GM18511 (cell line): ENCODE measurements around the gene C20orf173.

ENCODE experiments used
- ATAC-seq: cut with Tn5 transposase; IDR thresholded peaks from one replicate; pipeline ENCODE4 v1.9.1; 2021; ENCODE audit warnings: mild to moderate bottlenecking, moderate library complexity; ENCODE audit not compliant: unreplicated experiment

C20orf173 gene

DNA sequence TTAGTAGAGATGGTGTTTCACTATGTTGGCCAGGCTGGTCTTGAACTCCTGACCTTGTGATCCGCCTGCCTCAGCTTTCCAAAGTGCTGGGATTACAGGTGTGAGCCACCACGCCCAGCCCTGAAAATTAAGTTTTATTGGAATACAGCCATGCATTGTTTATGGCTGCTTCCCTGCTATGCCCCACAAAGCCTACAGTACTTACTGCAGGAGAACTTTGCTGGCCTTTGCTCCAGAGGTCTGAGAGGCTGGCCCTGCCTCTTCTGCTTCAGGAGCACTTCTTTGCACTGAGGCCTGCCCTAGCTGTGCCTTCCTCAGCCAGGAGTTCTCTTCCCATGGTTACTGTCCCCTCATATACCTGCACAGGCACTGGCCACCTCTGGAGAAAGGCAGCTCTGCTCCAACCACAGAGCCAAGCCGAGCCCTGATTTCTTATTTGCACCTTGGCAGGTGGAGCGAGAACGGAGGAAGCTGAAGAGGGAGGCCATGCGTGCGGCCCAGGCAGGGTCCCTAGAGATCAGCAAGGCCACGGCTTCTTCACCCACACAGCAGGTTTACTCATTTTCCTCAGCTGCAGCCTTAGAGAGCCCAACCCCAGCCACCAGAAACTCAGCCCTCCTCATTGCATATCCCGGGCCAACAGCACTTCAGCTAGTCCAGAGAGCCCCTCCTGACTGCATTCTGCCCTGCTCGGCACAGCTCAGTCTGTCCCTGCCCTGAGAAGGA, 20.8 kb downstream of the C20orf173 start:
- no peak for ATAC-seq

DNA sequence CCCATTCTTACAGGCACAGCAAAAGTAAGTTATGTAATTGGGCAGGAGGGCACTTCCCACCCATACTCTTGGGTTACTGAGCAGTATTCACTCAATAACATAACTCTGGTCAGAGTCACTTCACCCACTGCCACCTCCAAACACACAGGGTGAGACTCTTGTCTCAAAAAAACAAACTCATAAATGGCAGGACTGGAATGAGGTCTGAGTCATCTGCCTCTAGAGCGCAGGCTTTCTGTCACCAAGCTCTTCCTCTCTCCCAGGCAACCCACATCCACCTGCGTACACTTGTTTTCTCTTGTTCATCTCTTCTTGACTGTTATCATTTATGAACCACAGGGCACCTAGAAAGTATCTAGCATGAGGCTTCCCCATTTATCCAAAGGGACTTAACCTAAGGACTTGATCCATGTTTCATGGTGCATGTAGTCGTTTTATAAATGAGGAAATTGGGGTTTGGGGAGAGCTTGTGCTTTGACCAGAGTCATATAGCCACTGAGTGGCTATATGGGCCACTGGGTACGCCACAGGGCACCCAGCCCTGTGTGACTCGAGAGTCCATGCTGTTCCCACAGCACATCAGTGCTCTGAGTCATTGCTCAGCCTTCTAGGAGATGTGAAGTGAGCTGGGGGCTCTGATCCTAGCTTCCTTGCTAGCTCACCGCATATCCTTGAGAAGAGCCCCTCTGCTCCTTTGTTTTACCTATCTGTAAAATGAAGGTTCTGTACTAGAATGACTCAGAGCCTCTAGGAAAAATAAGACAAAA, 22.4 kb downstream of the C20orf173 start:
- no peak for ATAC-seq

DNA sequence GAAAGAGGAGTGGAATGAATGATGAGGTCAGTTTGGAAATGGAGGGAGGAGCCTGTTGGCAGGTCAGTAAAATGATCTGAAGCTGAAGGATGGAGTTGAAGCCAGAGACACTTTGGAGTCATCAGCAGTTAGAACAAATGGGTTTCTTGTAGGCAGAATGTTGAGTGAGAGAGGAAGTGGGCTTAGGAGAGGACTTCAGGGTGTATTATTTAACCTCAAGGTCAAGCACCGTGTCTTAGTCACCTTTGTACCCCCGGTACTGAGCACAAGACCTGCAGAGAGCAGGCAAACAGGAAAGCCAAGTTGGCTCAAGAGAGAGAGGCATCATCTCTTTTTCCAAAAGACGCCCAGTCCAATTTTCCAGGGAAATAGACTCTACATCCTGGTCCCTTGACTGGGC, 23.3 kb downstream of the C20orf173 start:
- ATAC-seq, result no peak

DNA sequence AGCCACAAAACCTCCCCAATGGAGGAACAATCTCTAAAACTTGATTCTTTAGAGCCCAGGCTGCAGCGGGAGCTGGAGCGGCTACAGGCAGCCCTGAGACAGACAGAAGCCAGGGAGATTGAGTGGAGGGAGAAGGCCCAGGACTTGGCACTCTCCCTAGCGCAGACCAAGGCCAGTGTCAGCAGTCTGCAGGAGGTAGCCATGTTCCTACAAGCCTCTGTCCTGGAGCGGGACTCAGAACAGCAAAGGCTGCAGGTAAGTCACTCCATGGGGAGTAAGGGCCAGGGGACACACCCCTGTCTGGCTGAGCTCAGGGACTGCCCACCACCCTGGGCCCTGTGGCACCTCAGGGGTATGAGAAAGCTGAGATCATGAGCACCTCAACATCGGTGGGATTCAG, 24.7 kb downstream of the C20orf173 start:
- ATAC-seq, result no peak

DNA sequence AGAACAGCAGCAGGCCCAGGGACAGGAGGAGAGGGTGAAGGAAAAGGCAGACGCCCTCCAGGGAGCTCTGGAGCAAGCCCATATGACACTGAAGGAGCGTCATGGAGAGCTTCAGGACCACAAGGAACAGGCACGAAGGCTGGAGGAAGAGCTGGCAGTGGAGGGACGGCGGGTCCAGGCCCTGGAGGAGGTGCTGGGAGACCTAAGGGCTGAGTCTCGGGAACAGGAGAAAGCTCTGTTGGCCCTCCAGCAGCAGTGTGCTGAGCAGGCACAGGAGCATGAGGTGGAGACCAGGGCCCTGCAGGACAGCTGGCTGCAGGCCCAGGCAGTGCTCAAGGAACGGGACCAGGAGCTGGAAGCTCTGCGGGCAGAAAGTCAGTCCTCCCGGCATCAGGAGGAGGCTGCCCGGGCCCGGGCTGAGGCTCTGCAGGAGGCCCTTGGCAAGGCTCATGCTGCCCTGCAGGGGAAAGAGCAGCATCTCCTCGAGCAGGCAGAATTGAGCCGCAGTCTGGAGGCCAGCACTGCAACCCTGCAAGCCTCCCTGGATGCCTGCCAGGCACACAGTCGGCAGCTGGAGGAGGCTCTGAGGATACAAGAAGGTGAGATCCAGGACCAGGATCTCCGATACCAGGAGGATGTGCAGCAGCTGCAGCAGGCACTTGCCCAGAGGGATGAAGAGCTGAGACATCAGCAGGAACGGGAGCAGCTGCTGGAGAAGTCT, 25.5 kb downstream of the C20orf173 start:
- ATAC-seq, result no peak

DNA sequence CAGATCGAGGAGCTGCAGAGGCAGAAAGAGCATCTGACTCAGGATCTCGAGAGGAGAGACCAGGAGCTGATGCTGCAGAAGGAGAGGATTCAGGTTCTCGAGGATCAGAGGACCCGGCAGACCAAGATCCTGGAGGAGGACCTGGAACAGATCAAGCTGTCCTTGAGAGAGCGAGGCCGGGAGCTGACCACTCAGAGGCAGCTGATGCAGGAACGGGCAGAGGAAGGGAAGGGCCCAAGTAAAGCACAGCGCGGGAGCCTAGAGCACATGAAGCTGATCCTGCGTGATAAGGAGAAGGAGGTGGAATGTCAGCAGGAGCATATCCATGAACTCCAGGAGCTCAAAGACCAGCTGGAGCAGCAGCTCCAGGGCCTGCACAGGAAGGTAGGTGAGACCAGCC, 26.2 kb downstream of the C20orf173 start:
- ATAC-seq, result no peak

DNA sequence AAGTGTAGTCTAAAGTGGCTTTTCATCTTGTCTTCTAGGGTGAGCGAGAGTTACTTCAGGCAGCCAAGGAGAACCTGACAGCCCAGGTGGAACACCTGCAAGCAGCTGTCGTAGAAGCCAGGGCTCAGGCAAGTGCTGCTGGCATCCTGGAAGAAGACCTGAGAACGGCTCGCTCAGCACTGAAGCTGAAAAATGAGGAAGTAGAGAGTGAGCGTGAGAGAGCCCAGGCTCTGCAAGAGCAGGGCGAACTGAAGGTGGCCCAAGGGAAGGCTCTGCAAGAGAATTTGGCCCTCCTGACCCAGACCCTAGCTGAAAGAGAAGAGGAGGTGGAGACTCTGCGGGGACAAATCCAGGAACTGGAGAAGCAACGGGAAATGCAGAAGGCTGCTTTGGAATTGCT, 27.1 kb downstream of the C20orf173 start:
- peak; percentile 79 for ATAC-seq

DNA sequence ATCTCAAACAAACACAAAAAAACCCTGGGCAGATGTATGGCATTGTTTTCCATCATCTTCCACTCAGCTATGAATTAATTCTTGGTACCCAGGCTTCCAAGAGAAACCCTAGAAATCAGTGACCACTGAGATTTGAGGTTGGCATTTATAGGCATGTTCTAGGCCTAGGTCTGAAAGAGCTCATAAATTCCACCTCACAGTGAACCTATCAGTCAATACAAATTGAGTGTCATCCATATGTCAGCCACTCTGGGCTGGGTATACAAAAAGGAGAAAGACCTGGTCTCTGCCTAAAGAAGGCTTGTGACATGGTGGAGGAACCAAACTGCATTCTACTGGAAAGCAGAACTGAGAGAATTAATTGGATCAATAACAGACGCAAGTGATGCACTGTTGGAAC, 30.2 kb downstream of the C20orf173 start:
- no peak for ATAC-seq

DNA sequence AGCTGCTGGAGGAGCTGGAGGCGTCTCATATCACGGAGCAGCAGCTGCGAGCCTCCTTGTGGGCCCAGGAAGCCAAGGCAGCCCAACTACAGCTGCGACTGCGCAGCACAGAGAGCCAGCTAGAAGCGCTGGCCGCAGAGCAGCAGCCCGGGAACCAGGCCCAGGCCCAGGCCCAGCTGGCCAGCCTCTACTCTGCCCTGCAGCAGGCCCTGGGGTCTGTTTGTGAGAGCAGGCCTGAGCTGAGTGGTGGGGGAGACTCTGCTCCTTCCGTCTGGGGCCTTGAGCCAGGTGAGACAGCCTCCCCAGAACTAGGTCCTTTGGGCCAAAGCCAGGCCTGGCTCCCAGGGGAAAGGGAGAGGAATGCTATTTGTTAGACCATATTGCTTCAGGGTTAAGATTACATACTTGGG, 31.7 kb downstream of the C20orf173 start:
- no peak for ATAC-seq

DNA sequence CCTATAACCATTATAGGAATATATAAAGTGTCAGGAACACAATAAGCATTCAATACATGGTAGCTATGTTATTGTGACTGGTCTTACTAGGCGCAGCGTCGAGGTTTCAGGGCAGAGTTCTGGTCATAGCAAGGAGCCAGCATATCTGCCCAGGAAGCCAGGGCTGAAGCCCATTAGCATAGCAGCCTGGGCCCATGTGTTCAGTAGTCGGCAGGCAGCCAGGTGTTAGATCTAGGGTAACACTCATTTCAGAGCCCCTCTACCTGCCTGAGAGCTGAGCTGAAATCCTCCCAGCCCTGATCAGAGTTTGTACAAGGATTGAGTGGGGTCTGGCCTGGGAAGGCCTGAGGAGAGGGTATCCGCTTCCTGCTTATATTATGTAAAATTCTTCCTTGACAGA, 32.1 kb downstream of the C20orf173 start:
- ATAC-seq, result no peak

DNA sequence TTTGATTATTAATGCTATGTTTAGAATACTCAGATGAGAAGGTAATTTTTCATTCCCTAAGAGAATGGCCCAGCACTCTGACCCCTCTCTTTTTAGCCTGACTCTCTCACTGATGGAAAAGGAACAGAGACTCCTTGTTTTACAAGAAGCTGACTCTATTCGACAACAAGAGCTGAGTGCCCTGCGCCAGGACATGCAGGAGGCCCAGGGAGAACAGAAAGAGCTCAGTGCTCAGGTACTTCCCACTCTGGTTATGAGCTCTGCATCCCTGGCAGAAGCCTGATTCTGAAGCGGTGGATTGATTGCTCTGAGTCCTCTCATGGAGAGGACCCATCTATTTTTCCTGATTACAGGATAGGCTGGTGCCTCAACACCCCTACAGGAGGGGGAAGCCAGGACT, 33.0 kb downstream of the C20orf173 start:
- ATAC-seq, result no peak

DNA sequence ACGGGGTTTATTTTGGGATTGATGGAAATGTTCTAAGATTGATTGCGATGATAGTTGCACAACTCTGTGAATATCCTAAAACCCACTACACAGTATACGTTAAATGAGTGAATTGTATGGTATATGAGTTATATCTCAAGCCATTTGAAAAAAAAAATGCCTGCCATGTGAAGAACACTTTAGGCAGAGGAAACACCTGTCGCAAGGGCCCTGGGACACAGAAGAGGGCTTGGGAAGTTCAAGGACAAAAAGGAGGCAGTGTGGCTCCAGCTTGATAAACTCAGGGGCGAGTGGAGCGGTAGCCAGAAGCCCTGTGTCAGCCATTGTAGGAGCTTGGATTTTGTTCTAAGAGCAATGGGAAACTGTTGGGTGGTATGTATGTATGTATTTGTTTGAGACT, 37.1 kb downstream of the C20orf173 start:
- ATAC-seq, result no peak

DNA sequence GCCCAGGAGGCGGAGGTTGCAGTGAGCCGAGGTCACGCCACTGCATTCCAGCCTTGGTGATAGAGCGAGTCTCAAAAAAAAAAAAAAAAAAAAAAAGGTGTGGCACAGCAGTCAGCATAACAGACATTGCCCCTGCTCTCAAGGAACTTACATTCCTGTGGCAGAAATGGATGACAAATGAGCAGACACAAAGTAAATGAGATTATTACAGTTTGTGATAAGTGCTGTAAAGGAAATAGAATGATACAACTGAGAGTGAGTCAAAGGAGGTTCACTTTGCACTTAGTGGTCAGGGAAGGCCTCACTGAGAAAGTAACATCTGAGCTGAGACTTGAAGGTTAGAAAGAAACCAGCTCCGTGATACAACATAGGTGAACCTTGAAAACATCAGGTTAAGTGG, 37.6 kb downstream of the C20orf173 start:
- no peak for ATAC-seq

DNA sequence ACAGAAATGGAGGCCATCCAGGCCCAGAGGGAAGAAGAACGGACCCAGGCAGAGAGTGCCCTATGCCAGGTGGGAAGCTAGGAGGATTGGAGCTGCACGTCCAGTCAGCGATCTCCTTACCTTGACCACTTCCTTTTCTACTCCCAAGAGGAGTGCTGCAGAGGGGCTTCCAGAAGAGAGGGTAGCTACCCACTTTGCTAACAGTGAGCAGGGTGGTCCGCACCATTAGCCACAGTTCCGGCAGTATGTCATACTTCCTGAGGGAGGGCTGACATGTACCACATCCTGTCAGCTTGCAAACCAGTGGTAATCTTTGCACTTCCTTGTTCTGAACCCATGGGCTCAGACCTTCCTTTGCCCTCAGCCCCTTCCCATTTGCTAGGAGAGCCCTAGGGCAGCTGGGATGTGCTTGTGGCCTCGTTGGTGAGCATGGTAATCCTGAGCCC, 38.7 kb downstream of the C20orf173 start:
- peak; percentile 87 for ATAC-seq

DNA sequence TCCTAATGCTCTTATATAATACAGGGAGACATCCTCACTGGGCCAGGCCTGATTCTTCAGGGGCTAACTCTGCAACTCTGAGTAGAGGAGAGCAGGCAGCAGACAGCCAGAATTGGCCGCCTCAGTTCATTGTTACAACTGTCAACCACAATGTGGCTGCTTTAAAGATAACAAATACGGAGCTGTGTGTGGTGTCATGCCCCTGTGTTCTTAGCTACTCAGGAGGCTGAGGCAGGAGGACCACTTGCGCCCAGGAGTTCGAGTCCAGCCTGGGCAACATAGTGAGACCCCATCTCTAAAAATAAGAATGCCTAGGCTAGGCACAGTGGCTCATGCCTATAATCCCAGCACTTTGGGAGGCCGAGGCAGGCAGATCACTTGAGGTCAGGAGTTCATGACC, 39.7 kb downstream of the C20orf173 start:
- no peak for ATAC-seq

DNA sequence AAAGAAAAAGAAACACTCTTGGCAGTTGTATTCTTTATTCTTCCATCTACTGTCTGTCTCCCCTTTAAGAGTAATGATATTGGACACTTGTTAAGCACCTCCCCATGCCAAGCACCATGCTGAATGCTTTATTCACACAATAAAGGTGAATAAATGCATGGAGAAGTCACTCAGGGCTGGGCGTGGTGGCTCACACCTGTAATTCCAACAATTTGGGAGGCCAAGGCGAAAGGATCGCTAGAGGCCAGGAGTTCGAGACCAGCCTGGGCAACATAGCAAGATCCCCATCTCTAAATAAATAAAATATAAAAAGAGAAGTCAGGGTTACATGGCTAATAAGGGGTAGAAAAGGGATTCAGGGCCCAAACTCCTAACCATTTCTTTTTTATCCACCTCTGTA, 42.0 kb downstream of the C20orf173 start:
- ATAC-seq, result no peak

DNA sequence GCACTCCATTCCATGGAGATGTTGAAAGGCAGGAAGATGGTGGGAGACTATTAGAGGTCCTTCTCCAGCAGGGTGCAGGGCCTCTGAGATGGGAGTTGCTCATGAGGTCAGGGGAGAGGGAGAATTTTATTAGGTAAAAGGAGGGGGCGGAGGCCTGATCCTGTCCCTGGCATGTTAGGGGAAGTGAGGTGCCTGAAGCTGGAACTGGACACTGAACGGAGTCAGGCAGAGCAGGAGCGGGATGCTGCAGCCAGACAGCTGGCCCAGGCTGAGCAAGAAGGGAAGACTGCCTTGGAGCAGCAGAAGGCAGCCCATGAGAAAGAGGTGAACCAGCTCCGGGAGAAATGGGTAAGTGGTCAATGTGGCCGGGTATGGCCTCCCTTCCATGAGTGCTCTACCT, 49.7 kb downstream of the C20orf173 start:
- no peak for ATAC-seq

DNA sequence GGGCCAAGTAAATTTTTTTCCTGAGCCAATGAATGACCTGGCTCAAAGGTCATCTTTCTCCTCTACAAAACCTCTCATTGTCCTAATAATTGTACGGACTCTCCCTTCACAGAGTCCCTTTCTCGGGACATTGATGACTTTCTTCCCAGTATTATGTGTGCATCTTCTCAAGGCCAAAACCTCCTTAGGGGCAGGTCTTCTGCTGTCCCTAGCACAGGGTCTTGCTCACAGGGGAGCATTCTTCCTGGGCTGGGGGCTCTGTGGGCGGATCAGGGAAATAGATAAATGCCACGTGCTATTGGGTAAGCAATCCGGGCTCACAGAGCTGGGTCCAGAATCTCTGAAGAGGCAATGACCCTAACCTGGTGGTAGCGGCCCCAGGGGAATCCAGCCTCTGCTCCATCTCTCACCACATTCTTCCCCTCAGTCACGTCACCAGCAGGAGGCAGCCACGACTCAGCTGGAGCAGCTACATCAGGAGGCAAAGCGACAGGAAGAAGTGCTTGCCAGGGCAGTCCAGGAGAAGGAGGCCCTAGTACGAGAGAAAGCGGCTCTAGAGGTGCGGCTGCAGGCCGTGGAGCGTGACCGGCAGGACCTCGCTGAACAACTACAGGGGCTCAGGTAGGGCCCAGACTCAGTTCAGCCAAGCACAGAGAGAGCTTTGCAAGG, 50.5 kb downstream of the C20orf173 start:
- ATAC-seq, result no peak
